ENCODE measurements around the gene CRIP1.

Gene CRIP1

DNA sequence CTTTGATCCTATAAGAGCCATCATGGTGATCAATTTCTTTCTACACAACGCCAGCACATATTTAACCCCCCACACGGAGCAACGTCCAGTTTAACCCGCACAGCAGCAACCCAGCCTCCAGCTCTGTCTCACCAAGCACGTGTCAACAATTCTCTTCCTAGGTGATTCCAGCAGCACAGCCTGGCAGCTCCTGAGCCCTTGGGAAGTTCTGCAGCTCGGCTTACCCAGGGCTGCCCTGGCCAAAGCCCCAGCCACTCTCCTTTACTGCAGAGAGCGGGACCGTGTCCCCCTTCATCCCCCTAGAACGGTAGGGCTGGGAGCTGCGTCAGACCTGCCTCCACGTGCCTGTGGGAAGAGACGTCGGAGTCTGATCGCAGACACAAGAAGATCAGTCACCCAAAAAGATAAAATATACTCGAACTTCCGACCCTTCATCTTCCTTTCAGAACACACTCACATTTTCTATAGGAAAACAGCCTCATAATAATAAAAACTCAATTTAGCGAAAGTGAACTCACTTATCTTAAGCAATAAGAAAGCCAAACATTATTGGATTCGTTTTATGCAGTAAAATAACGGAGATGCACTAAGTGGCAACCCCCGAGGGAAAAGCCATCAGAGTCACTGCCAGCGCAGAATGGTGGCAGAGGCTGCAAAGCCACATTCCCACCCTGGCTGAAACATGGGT lies 47.3 kb downstream of the CRIP1 start:
- Histone ChIP-seq H3K4ac (ENCODE audit: low read depth in 1 of 2, low read length in 2 of 2) (no peak overlapping the region), H3K27ac (ENCODE audit: low read length, poor library complexity, severe bottlenecking) (no peak overlapping the region), H3K4me1 (ENCODE audit: control insufficient read depth, insufficient read depth, low read depth, low read length) (no peaks in the 10 kb centered on the region), H3K27me3 (ENCODE audit: control insufficient read depth in 1 of 2, insufficient read depth in 1 of 2, low read length in 2 of 2) (peaks cover 0 to 67% of the 10 kb centered on the region in 2 experiments), H2AK5ac (ENCODE audit: low read length, severe bottlenecking) (no peak overlapping the region), H2BK15ac (ENCODE audit: low read depth, poor library complexity, severe bottlenecking) (no peak overlapping the region), H4K8ac (ENCODE audit: low read length) (no peak overlapping the region), H3K23ac (ENCODE audit: low read length in 2 of 2) (no peak overlapping the region), H3K18ac (ENCODE audit: low read depth in 1 of 2, low read length in 2 of 2) (no peak overlapping the region), H2BK12ac (ENCODE audit: low read length in 2 of 2) (no peak overlapping the region), H2BK5ac (ENCODE audit: low read depth, low read length, poor library complexity, severe bottlenecking) (no peak overlapping the region), H3K9me3 (ENCODE audit: control insufficient read depth, low read length) (no peaks in the 10 kb centered on the region), H3K9ac (ENCODE audit: low read length) (no peak overlapping the region), H4K91ac (ENCODE audit: low read length) (no peak overlapping the region), H3K36me3 (ENCODE audit: control insufficient read depth in 1 of 2, insufficient read depth in 2 of 2, low read depth in 1 of 2, low read length in 2 of 2) (peaks cover 0 to 5% of the 10 kb centered on the region in 2 experiments), H3K4me3 (ENCODE audit: insufficient read depth in 1 of 2, low read depth in 1 of 2, low read length in 2 of 2) (no peak overlapping the region), H3K14ac (ENCODE audit: low read length in 2 of 2) (no peak overlapping the region), H3K4me2 (ENCODE audit: low read length, poor library complexity, severe bottlenecking) (no peak overlapping the region), H2BK120ac (ENCODE audit: low read depth, low read length) (no peak overlapping the region), H3K79me1 (replicated peaks; ENCODE audit: low read length, poor library complexity, severe bottlenecking) (no peaks in the 10 kb centered on the region), H2AFZ (ENCODE audit: low read depth, low read length) (no peak overlapping the region)
- DNase-seq, result no peak
- WGBS, result 79% methylated on average over 21 of the region's 21 CpGs

DNA sequence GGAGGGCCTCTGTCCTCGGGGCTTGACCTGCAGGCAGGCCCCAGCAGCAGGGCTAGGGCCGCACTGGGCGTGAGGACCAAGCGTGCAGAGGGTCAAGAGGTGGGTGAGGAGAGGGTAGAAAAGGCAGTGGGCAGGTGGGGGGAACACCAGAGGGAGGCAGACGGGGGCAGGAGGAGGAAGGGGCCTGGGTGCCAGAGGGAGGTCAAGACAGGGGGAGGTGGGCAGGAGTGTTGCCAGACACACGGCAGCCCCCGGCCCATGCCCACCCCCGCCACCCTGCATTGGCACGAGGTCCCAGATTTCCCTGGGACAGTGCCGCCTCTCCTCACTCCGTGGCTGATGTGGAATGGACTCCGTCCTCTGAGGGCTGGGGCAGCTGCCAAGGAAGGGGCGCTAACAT lies 47.9 kb downstream of the CRIP1 start:
- Histone ChIP-seq H4K8ac (ENCODE audit: low read length) (no peak overlapping the region), H3K18ac (ENCODE audit: low read depth in 1 of 2, low read length in 2 of 2) (no peak overlapping the region), H3K9me3 (ENCODE audit: control insufficient read depth, low read length) (no peaks in the 10 kb centered on the region), H3K4me1 (ENCODE audit: control insufficient read depth, insufficient read depth, low read depth, low read length) (no peaks in the 10 kb centered on the region), H2BK15ac (ENCODE audit: low read depth, poor library complexity, severe bottlenecking) (no peak overlapping the region), H3K36me3 (ENCODE audit: control insufficient read depth in 1 of 2, insufficient read depth in 2 of 2, low read depth in 1 of 2, low read length in 2 of 2) (no peaks in the 10 kb centered on the region), H4K91ac (ENCODE audit: low read length) (no peak overlapping the region), H2AK5ac (ENCODE audit: low read length, severe bottlenecking) (no peak overlapping the region), H3K14ac (ENCODE audit: low read length in 2 of 2) (no peak overlapping the region), H3K23ac (ENCODE audit: low read length in 2 of 2) (no peak overlapping the region), H3K4ac (ENCODE audit: low read depth in 1 of 2, low read length in 2 of 2) (no peak overlapping the region), H3K4me3 (ENCODE audit: insufficient read depth in 1 of 2, low read depth in 1 of 2, low read length in 2 of 2) (no peak overlapping the region), H3K27ac (ENCODE audit: low read length, poor library complexity, severe bottlenecking) (no peak overlapping the region), H2AFZ (ENCODE audit: low read depth, low read length) (no peak overlapping the region), H3K9ac (ENCODE audit: low read length) (no peak overlapping the region), H2BK5ac (ENCODE audit: low read depth, low read length, poor library complexity, severe bottlenecking) (no peak overlapping the region), H3K79me1 (replicated peaks; ENCODE audit: low read length, poor library complexity, severe bottlenecking) (no peaks in the 10 kb centered on the region), H3K4me2 (ENCODE audit: low read length, poor library complexity, severe bottlenecking) (no peak overlapping the region), H2BK12ac (ENCODE audit: low read length in 2 of 2) (no peak overlapping the region), H2BK120ac (ENCODE audit: low read depth, low read length) (no peak overlapping the region), H3K27me3 (ENCODE audit: control insufficient read depth in 1 of 2, insufficient read depth in 1 of 2, low read length in 2 of 2) (peaks cover 0 to 66% of the 10 kb centered on the region in 2 experiments)
- no peak for DNase-seq
- WGBS, result 81% methylated on average over 13 of the region's 13 CpGs

DNA sequence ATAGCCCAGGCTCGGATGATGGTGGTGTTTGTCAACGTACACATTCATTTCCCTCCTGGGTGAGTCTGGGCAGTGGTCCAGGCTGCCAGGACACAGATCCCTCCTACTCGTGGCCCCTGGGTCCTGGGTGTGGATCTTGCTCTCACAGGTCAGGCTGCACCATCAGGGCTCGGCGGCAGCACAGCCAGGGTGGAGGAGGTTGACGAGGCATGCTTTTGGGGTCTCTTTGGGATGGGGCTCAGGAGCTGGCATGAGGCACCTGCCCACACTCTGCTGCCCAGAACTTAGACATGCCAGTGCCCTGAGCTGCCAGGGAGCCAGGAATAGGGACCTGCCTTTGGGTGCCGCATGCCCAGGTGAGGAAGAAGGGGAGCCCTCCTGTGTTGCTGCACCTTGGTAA lies 49.4 kb downstream of the CRIP1 start:
- H2AK5ac ChIP-seq (ENCODE audit: low read length, severe bottlenecking), result no peak overlapping the region
- no peak overlapping the region for H2BK12ac ChIP-seq (ENCODE audit: low read length in 2 of 2)
- H2AFZ ChIP-seq (ENCODE audit: low read depth, low read length), result no peak overlapping the region
- H3K9ac ChIP-seq (ENCODE audit: low read length), result no peak overlapping the region
- H3K4me1 ChIP-seq (ENCODE audit: control insufficient read depth, insufficient read depth, low read depth, low read length), result no peaks in the 10 kb centered on the region
- no peak overlapping the region for H4K8ac ChIP-seq (ENCODE audit: low read length)
- H2BK5ac ChIP-seq (ENCODE audit: low read depth, low read length, poor library complexity, severe bottlenecking), result no peak overlapping the region
- 82% methylated on average over 7 of the region's 7 CpGs for WGBS
- no peaks in the 10 kb centered on the region for H3K79me1 ChIP-seq (replicated peaks; ENCODE audit: low read length, poor library complexity, severe bottlenecking)
- no peaks in the 10 kb centered on the region for H3K9me3 ChIP-seq (ENCODE audit: control insufficient read depth, low read length)
- no peak overlapping the region for H3K23ac ChIP-seq (ENCODE audit: low read length in 2 of 2)
- H2BK15ac ChIP-seq (ENCODE audit: low read depth, poor library complexity, severe bottlenecking), result no peak overlapping the region
- no peak overlapping the region for H3K4me3 ChIP-seq (ENCODE audit: insufficient read depth in 1 of 2, low read depth in 1 of 2, low read length in 2 of 2)
- DNase-seq, result no peak
- no peak overlapping the region for H4K91ac ChIP-seq (ENCODE audit: low read length)
- no peak overlapping the region for H3K4ac ChIP-seq (ENCODE audit: low read depth in 1 of 2, low read length in 2 of 2)
- H3K18ac ChIP-seq (ENCODE audit: low read depth in 1 of 2, low read length in 2 of 2), result no peak overlapping the region
- H3K4me2 ChIP-seq (ENCODE audit: low read length, poor library complexity, severe bottlenecking), result no peak overlapping the region
- H3K27ac ChIP-seq (ENCODE audit: low read length, poor library complexity, severe bottlenecking), result no peak overlapping the region
- H2BK120ac ChIP-seq (ENCODE audit: low read depth, low read length), result no peak overlapping the region
- H3K14ac ChIP-seq (ENCODE audit: low read length in 2 of 2), result no peak overlapping the region
- H3K27me3 ChIP-seq (ENCODE audit: control insufficient read depth in 1 of 2, insufficient read depth in 1 of 2, low read length in 2 of 2), result peaks cover 0 to 63% of the 10 kb centered on the region in 2 experiments
- H3K36me3 ChIP-seq (ENCODE audit: control insufficient read depth in 1 of 2, insufficient read depth in 2 of 2, low read depth in 1 of 2, low read length in 2 of 2), result no peaks in the 10 kb centered on the region

DNA sequence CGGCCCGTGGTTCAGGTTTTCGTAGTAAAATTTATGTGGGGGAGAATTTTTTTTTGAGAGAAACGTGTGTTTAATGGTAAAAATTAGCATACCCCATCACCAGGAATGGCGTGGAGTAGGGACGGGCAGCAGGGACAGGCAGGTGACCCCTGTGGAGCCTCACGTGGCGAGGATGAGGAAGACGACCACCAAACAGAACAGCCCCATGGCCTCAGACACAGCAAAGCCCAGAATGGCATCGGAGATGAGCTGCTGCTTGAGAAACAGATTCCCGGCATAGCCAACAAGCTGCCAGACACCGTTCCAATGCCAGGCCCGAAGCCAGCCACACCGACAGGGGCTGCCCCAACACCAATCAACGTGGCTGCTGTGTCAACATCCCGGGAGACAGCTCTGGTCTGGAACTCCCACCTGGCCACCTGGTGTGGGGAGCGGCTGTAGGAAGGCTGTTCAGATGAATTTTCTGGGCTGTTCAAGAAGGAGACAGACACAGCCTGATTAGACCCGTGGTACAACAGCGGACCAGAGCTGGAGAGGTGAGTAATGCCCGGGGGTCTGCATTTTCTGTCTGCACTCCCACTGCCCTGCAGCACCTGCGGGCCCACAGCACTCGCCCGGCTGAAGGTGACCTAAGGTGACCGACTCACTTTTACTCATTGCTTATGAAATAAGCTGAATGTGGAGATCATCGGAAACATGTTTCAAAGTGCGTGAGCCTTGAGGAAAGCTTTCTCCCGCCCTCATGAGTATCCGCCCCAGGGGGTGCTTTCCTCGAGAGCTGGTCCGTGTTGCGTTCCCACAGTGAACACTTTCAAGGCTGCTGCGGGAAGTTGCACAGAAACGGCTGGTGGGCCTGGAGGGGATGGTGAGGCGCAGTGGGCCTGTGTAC lies 50.2 kb downstream of the CRIP1 start:
- H2BK12ac ChIP-seq (ENCODE audit: low read length in 2 of 2), result no peak overlapping the region
- no peak overlapping the region for H3K27ac ChIP-seq (ENCODE audit: low read length, poor library complexity, severe bottlenecking)
- no peak overlapping the region for H2BK120ac ChIP-seq (ENCODE audit: low read depth, low read length)
- H2BK5ac ChIP-seq (ENCODE audit: low read depth, low read length, poor library complexity, severe bottlenecking), result no peak overlapping the region
- no peak overlapping the region for H3K4me2 ChIP-seq (ENCODE audit: low read length, poor library complexity, severe bottlenecking)
- peak overlapping the region in 1 of 2 experiments; percentile 42 for H3K23ac ChIP-seq (ENCODE audit: low read length in 2 of 2)
- H2BK15ac ChIP-seq (ENCODE audit: low read depth, poor library complexity, severe bottlenecking), result no peak overlapping the region
- H3K27me3 ChIP-seq (ENCODE audit: control insufficient read depth in 1 of 2, insufficient read depth in 1 of 2, low read length in 2 of 2), result peaks cover 0 to 60% of the 10 kb centered on the region in 2 experiments
- H3K18ac ChIP-seq (ENCODE audit: low read depth in 1 of 2, low read length in 2 of 2), result no peak overlapping the region
- H4K8ac ChIP-seq (ENCODE audit: low read length), result no peak overlapping the region
- H3K36me3 ChIP-seq (ENCODE audit: control insufficient read depth in 1 of 2, insufficient read depth in 2 of 2, low read depth in 1 of 2, low read length in 2 of 2), result no peaks in the 10 kb centered on the region
- no peaks in the 10 kb centered on the region for H3K4me1 ChIP-seq (ENCODE audit: control insufficient read depth, insufficient read depth, low read depth, low read length)
- H2AFZ ChIP-seq (ENCODE audit: low read depth, low read length), result no peak overlapping the region
- no peak overlapping the region for H3K14ac ChIP-seq (ENCODE audit: low read length in 2 of 2)
- H3K4me3 ChIP-seq (ENCODE audit: insufficient read depth in 1 of 2, low read depth in 1 of 2, low read length in 2 of 2), result peak overlapping the region in 1 of 2 experiments; percentile 16
- H2AK5ac ChIP-seq (ENCODE audit: low read length, severe bottlenecking), result no peak overlapping the region
- no peaks in the 10 kb centered on the region for H3K9me3 ChIP-seq (ENCODE audit: control insufficient read depth, low read length)
- H3K4ac ChIP-seq (ENCODE audit: low read depth in 1 of 2, low read length in 2 of 2), result no peak overlapping the region
- no peaks in the 10 kb centered on the region for H3K79me1 ChIP-seq (replicated peaks; ENCODE audit: low read length, poor library complexity, severe bottlenecking)
- H4K91ac ChIP-seq (ENCODE audit: low read length), result no peak overlapping the region
- H3K9ac ChIP-seq (ENCODE audit: low read length), result no peak overlapping the region
- WGBS, result 89% methylated on average over 33 of the region's 34 CpGs
- no peak for DNase-seq

Measured in mesenchymal stem cell (in vitro differentiated cells and primary cell).